GM21576 (cell line): ENCODE results near the gene TMEM145.
"Not testable (repeated sequence)": the region's sequence is repeated elsewhere in the genome, so short reads cannot be mapped to it uniquely, and the experiment has no call there.

Source experiments
- ATAC-seq: cut with Tn5 transposase; IDR thresholded peaks from one replicate; pipeline ENCODE4 v1.9.1; 2021; ENCODE audit warnings: mild to moderate bottlenecking, moderate library complexity; ENCODE audit not compliant: unreplicated experiment

TMEM145 gene

GRCh38 chr19:42313840-42314755, 989 bp downstream of the TMEM145 start:
- ATAC-seq, result no peak

- ATAC-seq, result no peak
Measured at GRCh38 chr19:42315024-42315423, 1.9 kb downstream of the TMEM145 start.

DNA sequence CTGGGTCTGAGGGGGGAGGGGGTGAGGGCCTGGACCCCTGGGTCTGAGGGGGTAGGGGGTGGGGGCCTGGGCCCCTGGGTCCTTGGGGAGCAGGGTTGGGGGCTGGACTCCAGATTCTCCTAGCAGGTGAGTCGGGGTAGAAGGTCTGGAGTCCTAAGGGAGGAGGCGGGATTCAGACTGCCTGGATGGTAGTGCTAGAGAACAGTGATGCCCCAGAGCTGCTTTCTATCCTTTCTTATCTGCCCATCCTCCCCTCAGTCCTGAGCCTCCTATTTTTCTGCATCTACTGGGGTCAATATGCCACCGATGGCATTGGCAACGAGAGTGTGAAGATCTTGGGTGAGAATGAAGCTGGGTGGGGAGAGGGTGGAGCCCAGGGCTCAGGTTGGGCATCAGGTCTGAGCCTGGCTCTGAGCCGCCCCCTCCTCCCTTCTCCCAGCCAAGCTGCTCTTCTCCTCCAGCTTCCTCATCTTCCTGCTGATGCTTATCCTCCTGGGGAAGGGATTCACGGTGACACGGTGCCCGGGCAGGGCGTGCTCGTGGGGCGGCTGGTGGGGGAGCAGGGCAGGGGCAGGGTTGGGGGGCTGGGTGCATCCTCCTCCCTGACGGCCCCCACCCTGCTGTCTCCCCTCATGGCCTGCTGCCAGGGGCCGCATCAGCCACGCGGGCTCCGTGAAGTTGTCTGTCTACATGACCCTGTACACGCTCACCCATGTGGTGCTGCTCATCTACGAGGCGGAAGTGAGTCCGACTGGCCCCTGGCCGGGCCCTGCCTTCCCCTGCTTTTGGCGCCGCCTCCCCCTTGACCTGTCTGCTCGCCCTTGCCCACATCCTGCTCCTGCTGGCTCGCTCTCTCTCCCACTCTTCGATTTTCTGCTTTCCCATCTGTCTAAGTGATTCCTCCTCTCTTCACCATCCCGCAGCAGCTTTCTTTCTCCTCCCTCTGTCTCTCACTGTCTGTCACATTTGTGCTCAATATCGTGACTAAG, 3.4 kb downstream of the TMEM145 start:
- no peak for ATAC-seq

- no peak for ATAC-seq
Measured at GRCh38 chr19:42317535-42317934, 4.4 kb downstream of the TMEM145 start.

GRCh38 chr19:42322305-42322704, 9.2 kb downstream of the TMEM145 start:
- ATAC-seq, result no peak

DNA sequence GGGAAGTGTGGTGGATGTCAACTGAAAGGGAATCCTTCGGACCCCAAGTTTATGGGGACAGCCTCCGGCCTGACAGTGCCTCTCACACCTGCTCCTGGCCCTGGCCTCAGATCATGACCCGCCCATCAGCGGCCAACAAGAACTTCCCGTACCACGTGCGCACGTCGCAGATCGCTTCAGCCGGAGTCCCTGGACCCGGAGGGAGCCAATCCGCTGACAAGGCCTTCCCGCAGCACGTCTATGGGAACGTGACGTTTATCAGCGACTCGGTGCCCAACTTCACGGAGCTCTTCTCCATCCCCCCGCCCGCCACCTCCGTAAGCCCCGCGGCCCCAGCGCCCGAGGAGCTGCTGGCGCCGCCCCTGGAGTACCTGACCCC, 10.4 kb downstream of the TMEM145 start:
- no peak for ATAC-seq

DNA sequence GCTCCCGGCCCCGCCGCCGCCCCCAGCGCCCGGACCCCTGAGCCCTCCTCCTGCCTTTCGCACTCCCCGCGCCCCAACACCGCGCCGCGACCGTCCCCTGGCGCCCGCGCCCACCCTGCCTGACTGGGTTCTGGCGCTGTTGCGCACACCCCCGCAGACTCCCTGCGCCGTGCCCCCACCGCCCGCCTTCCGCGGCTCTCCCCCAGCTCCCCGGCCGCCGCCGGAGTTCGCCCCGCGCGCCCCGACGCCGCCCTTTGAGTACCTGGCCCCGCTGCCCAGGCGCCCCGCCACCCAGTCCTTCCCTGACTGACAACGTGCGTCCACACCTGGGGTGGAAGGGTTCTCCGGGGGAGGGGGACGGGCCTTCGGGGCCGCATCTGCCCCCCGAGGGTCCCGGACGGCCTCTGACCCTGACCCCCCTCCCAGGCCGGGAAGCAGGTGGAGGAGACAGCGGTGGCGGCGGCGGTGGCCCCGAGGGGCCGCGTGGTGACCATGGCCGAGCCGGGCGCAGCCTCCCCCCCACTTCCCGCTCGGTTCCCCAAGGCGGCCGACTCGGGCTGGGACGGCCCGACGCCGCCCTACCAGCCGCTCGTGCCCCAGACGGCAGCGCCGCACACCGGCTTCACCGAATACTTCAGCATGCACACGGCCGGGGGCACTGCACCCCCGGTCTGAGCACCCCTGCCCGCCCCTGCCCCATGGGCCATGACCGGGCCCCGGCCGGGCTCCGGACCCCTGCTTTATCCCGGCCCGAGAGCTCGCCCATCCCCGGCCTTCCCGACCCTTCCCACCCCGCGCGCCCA, 10.9 kb downstream of the TMEM145 start:
- no peak for ATAC-seq

DNA sequence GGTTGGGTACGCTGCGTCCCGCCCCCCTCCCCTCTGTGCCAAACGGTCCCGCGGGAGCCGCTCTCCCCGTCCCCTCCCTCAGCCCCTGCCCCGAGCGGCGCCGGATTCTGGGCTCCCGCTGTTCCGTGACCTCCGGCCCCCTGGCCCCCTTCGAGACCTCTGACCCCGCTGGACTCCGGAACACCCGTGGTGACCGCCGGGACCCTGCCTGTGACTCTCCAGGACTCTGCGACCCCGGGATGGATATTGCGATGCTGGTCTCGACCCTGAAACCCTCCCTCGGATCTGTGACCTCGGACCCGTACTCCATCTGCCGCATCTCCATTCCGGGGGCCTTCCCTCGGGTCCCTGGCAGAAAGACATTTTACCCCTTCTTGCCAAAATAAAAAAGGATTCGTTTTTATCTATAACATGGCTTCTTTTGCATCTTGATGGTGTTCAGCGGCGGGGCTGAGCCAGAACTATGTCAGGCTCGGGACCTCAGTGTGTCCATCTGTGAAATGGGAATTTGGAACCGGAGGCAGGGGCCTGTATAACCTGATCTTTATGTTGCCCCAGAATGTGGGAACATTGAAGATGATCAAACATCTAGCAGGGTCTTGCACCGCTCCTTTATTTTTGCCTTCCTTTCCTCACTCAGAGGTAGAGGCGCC, 11.7 kb downstream of the TMEM145 start:
- ATAC-seq, result no peak

- peak; percentile 87 for ATAC-seq
Measured at GRCh38 chr19:42325308-42325895, 12.3 kb downstream of the TMEM145 start, which contains the start of gene MEGF8. MEGF8 (plus strand) TSS chr19:42325635; CDS start chr19:42326244, 609 bp downstream.

DNA sequence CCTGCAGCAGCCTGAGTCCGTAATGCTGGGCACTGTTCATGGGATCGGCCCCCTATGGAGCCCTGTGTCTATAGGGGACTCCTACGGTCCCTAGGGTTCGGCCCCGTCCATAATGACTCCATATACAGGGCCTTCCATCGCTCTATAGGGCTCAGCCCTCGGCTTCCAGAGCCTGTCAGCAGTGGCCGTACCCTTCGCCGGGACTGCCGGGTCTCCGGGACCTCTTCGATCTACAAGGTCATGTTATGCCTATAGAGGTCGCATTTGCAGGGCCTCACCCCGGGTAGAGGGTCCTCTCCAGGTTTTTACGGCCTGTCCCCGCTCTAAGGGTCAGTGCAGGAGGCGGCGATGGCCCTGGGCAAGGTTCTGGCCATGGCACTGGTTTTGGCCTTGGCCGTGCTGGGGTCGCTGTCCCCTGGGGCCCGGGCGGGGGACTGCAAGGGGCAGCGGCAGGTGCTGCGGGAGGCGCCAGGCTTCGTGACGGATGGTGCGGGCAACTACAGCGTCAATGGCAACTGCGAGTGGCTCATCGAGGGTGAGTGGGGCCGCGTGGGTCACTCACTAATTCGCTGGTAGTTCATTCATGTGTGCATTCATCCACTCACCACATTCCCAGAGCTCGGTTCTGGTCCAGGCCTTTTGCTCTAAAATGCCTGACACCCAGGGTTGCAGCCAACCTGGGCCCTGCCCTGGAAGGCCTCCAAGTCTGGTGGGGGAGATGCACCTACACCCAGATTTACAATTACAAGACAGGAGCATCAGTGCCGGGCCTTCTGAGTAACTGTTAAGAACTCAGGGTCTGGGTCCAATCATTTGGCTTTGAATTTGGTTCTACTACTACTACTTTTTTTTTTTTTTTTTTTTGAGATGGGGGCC, 13.0 kb downstream of the TMEM145 start:
- peak; percentile 7 for ATAC-seq

GRCh38 chr19:42326969-42327368, 13.9 kb downstream of the TMEM145 start:
- ATAC-seq, result no peak

DNA sequence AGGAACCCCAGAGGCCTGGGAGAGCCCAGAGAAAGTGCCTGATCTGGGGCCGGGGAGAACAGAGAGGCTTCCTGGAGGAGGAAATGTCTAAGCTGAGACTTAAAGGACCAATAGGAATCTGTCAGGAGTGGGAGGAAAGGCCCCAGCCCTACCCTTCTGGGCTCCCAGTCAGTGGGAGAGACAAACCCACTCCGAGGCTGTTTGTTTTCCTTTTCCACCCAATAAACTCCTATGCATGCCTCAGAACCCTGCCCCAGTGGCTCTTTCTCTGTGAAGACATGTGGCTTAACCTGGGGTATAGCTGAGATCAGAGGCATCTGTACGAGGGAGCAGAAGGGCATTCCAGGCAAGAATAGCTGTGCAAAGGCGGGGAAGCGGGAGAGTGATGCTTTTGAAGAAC, 14.3 kb downstream of the TMEM145 start:
- ATAC-seq, result no peak

DNA sequence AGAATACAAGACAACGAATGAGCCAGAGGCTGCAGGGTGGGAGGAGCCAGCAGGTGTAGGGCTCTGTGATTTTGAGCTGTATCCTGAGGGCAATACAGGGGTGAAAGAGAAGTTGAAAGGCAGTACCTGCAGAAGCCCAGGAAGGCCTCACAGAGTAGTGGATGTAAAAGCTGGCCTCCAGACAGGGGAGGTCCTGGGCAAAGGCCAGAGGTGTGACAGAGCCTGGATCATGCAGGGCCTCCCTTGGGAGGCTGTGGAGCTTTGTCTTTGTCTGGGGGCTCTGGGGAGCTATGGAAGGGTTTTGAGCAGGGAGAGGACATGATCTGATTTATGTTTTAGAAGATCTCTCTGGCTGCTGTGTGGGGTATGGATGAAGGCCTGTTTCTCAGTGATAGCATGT, 15.0 kb downstream of the TMEM145 start:
- ATAC-seq, result no peak

GRCh38 chr19:42328854-42329253, 15.7 kb downstream of the TMEM145 start:
- no peak for ATAC-seq

DNA sequence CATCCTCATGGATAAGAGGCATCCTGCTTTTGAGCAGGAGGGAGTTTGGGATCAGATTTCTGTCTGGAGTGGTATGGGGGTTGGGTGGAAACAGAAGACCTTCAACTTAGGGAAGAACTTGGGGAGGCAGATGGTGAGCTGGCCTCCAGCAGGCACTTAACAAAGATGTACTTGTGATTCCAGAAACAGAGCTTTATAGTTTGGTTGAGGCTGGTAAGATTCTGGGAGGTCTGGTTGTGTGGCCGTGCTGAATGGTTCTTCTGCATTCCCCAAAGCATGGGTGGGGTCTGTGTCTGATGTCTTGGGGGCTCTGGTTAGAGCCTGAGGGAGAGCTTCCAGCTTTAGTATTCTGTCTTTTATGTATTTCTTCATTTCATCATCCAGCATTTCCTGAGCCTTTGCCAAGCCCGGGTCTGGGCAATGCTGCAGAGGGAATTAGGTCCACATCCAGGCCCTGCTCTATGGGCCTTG, 17.2 kb downstream of the TMEM145 start:
- ATAC-seq, result no peak

DNA sequence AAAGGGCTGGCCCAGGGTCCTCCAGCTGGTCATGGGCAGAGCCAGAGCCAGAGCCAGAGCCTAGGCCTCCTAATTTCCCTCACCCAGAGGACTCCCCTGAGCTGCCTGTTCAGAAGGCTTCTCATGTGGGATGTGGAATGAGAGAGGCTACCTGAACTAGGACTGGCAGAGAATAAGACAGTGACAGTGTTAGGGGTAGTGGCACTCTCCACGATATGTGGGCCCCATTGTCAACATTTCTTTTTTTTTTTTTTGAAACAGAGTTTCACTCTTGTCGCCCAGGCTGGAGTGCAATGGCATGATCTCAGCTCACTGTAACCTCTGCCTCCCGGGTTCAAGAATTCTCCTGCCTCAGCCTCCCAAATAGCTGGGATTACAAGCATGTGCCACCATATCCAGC, 18.2 kb downstream of the TMEM145 start:
- ATAC-seq, result not testable (repeated sequence)

- ATAC-seq, result no peak
Measured at GRCh38 chr19:42332059-42332458, 18.9 kb downstream of the TMEM145 start.

GRCh38 chr19:42333018-42333417, 19.9 kb downstream of the TMEM145 start:
- ATAC-seq, result no peak
